ENCODE measurements around the gene MCU.
A peak's percentile ranks its signal among the peaks of the same experiment; 100 is the strongest.
"Not testable (repeated sequence)": the region's sequence is repeated elsewhere in the genome, so short reads cannot be mapped to it uniquely, and the experiment has no call there.

MCU gene

DNA sequence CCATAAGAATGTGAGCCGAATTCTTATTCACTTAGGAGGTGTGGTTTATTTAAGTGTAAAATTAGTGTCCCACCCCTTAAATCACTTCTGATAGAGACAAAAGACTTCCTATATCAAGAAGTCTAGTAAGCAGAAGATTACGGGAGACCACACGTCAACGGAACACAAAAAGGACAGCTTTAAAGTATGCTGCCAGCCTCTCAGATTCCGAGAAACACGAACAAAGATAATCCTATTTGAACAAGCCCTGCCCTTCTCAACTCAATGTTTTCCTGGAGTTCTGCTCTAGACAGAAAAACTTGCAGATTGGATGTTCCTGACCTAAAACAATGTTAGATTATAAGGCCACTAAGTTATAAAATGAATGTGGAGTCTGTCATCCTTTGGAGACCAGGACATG lies 4.9 kb upstream of the MCU start:
- DNase-seq, result no peak

DNA sequence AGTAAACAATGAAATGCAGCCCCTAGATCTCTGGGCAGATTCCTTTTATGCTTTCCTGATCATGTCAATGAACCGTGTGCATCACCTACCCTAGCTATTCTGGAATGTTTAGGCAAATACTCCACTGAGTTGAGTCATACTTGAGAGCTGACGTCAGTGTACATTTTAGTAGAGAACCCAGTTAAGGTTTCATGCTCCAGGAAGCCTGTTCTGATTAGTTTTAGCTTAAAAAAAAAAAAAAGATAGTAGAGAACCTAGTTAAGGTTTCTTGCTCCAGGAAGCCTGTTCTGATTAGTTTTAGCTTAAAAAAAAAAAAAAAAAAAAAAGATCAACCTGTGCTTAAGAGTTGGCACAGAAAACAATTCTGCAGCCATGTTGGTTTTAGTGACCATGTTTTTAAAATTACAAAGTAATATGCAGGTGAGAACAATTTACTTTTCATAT lies 3.7 kb upstream of the MCU start:
- no peak for DNase-seq

DNA sequence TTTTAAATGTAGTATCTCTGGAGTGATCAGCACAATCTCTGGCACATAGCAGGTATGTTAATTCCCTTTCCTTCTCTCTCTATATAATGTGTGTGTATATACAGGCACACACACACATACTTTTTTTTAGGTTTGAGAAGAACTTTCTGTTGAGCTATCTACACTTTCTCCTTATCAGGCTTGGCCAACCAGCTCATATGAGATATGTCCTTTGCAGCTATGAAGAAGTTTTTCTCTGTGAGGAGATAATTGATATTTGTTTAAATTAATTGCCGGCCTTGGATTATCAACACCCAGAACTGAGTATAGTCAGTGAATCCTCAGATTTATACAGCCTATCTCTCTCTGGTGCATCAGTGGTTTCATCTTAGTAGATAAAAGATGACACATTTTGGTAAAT lies 2.3 kb upstream of the MCU start:
- no peak for DNase-seq

DNA sequence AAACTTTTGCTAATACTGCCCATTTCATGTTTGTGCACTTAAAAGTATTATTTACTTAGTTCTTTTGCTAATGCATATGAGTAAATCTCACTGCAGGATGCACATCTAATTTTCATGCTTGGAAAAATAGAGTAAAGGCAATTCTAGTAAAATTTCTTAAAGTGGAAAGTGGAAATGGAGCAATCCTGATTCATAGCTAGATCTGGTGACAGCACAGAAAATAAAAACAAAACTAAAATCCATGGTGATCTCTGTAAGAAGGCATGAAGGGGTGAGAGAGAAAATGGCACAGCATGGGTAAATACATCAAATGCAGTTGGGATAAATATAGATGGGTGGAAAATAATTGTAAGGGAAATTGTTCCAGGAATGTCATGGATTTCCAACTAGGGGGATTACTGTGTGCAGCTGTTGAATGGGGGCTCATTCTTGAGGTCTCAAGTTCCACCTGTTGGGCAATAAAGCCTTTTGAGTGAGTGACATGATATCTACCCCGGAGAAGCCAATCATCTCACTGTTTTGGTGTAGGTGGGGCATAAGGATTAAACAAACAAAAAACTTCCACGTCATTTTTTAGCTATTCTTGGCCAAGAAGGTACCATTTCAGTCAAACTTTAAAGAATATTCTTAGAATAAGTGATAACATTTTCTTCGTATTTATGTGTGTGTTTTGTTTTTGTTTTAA lies 1.7 kb upstream of the MCU start:
- no peak for DNase-seq

DNA sequence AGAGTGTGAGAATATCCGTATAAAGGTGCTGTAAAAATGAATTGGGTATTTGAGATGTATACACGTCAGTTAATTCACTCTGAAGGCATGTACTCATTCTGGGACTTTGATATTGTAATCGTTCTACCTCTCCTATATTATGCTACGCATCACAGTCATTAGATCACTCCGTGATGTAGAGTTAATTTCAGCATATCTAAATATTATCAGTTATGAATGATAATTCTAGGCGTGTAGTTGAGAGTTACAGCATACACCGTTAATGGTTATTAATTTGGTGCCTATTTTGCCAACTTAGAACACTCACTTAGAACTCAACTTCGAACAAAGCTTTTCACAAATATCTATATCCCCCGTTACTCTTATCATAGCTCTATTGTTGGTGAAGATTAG lies 477 bp upstream of the MCU start:
- no peak for DNase-seq

DNA sequence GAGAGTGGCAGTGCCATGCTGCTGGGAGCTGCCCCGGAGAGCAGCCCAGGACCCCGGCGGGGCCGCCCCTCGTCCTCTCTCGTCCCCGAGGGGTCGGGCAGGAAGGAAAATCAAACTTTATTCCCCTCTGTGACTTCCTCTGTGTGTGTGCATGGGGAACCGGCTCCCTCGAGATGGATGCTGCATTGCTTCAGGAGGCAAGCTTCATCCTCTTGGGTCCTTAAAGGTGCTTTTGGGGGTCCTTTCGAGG lies 726 bp downstream of the MCU start:
- DNase-seq, result peak; percentile 8

GRCh38 chr10:72692994-72693781 lies 1.2 kb downstream of the MCU start:
- DNase-seq, result no peak

- no peak for DNase-seq
These were observed 2.8 kb downstream of the MCU start for GRCh38 chr10:72694476-72695369.

DNA sequence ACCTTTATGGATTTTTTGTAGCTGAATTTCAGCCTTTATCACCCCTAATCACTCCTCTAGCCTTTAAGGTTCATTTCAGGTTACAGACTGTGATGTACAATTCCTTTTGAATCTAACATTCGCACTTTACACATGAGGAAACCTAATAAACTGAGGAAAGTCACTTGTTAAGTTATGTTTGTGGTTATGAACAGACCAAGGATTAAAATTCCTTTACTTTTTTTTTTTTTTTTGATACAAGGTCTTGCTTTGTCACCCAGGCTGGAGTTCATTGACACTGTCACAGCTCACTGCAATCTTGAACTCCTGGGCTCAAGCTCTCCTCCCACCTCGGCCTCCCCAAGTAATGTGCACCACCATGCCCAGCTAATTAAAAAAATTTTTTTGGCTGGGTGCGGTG lies 3.6 kb downstream of the MCU start:
- DNase-seq, result no peak

DNA sequence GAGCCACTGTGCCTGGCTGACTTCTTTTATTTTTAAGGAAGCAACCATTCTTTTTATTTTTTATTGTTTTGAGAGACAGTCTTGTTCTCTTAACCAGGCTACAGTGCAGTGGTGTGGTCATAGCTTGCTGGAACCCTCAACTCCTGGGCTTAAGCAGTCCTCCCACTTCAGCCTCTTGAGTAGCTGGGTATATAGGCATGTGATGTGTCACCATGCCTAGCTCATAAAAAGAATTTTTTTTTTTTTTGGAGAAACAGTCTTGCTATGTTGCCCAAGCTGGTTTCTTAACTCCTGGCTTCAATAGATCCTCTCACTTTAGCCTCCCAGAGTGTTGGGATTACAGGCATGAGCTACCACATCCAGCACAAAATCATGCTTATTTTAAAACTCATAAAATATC lies 5.8 kb downstream of the MCU start:
- no peak for DNase-seq

DNA sequence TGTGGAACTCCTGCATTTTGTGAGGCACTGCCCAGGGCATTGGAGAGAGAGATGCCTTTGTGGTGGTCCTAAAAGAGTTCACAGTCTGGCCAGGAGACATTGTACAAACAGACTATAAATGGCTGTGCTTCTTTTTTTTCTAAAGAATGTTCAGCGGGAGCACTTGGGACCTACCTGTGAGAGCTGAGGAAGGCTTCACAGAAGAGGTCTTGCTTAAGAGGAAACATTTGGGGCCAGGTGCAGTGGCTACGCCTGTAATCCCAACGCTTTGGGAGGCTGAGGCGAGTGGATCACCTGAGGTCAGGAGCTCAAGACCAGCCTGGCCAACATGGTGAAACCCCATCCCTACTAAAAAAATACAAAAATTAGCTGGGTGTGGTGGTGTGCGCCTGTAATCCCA lies 10.5 kb downstream of the MCU start:
- DNase-seq, result not testable (repeated sequence)

DNA sequence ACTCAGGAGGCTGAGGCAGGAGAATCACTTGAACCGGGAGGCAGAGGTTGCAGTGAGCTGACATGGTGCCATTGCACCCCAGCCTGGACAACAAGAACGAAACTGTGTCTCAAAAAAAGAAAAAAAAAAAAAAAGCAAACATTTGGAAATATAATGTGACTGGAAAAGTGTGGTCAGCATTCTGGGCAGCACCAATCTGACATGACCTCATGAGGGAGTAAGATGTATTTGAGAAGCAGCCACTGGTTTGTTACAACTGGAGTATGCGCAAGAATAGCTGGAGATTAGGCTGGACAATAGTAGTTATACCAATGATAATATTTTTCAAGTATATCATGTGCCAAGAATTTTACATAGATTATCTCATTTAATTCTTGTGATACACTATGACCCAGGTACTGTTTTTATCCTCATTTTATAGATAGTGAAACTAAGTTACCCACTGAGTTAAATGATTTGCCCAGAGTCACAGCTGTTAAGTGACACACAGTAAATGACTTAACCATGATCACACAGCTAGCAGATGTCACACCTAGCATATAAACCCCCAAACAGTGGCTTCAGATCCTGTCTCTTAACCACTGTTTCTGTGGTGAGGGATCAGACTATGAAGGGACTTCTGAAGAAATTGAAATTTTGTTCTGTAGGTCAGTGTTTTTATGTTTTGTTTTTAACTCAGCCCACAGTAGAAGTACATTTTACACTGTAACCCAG lies 11.1 kb downstream of the MCU start:
- no peak for DNase-seq

- DNase-seq, result no peak
These were observed 12.2 kb downstream of the MCU start for GRCh38 chr10:72704117-72704516.

- DNase-seq, result no peak
These were observed 17.1 kb downstream of the MCU start for GRCh38 chr10:72709041-72709440.

DNA sequence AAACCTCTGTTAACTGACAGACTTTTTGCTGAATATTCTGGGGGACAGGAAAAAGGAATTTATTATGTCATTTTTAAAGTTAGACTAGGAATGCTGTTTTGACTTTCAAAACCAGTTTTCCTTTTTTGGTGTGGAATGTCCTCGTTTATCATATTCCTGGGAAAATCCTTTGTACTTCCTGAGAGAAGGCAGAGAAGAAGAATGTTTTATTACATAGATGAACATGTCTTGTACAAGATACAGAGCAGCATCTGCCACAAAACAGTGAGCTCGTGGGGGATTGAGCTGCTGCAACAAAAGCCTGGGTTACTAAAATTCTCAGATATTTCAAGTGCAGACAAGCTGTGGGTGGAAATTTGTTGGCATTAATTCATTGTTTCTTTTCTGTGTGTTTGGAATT lies 20.2 kb downstream of the MCU start:
- DNase-seq, result no peak

- DNase-seq, result no peak
These were observed 28.1 kb downstream of the MCU start for GRCh38 chr10:72719941-72720592.

DNA sequence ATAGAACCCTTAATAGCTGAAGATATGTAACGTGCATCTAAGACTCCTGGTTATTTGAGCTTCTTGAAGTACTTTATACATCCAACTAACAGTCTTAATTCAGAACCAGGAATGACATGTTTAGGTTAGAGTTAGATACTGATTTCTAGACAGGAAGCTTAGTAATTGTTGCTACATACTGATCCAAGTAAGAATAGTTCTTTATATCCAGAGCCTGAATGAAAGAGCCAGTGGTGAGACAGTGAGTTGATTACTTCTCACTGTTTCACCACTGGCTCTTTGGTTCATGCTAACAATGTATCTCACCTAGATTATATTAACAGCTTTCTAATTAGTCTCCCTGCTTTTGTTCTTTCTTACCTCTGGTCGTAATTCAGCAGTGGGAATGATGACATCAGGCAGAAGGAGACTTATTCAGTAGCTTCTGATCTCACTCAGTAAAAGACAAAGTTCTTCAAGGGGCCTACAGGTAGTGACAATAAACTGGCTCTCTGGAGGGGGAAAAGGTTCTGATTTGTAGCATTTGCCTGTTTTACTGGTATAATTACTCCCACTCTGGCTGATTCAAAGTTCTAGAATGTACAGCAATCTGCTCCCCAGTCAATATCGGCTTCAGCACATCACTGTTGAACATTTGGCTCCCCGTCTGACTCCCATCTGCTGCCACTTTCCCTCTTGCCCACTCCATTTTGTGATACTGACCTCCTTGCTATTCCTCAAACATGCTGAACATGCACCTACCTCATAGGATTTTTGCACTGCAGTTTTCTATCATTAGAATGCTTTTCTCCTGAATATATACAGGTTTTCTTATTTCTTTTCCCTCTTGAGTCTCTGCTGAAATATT lies 29.1 kb downstream of the MCU start:
- no peak for DNase-seq

DNA sequence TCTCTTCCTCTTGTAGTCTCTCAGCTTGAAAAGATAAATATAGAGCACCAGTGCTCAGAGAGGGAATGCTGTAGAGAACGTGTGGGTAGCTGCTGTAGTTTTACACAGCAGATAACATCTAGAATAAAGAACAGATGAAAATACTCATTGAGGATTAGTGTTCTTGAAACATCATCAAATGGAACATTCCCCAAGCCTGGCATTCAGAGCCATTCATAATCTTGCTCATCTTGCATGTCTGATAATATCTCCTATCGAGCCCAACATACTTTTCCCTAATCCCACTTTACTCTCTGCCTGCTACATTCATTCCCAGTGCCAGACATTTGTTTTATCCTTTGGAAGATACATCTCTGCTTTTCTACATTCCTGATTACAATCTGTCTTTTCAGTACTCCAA lies 35.2 kb downstream of the MCU start:
- DNase-seq, result no peak

DNA sequence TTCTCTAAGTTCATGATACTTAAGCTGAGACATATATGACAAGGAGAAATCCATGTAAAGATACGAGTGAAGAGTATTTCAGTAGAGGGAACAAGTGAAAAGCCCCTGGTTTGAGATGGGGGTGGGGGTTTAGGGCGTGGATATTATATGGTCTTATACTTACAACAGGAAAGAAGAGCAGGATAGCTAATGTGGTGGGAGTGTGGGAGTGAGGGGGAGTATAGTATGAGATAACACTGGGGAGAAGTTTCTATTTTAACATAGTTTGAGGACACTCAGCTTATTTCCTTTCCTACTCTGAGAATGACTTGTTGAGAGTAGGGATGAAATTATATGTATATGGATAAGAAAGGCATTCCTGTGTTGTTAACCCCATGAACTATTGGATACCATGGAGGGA lies 36.5 kb downstream of the MCU start:
- no peak for DNase-seq

- no peak for DNase-seq
These were observed 37.6 kb downstream of the MCU start for GRCh38 chr10:72729528-72729927.

DNA sequence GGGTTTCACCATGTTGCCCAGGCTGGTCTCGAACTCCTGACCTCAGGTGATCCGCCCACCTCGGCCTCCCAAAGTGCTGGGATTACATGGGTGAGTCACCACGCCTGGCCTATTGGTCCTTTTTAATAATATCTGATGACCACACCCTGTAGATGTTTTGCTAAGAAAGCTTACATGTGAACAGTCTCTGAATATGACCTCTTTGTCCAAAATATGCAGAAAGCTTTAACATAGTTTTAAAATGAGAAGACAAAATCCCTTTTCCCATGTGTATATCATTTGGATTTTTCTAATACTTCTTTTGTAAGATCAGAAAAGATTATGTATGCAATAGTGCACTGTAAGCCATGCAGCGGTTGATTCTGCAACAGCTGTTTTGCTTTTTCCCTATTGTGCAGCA lies 38.5 kb downstream of the MCU start:
- no peak for DNase-seq

DNA sequence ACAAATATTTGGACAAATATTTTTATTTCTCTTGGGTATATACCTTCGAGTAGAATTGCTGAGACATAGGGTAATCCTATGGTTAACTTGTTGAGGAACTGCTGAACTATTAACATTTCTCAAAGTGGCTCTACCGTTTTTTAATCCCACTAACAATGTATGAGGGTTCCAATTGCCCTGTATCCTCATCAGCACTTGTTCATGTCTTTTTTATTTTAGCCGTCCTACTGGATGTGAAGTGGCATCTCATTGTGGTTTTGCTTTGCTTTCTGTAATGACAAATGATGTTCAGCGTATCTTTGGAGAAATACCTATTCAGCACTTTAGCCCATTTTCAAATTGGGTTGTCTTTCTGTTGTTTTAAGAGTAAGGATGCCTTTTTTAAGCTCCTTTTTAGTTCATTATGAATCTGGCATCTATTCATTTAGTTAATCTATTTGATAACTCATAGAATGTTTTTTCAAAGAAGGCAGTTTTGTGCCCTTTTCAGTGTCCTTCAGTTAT lies 40.0 kb downstream of the MCU start:
- no peak for DNase-seq
